ENCODE data around the gene RPP25L.

The RPP25L gene

DNA sequence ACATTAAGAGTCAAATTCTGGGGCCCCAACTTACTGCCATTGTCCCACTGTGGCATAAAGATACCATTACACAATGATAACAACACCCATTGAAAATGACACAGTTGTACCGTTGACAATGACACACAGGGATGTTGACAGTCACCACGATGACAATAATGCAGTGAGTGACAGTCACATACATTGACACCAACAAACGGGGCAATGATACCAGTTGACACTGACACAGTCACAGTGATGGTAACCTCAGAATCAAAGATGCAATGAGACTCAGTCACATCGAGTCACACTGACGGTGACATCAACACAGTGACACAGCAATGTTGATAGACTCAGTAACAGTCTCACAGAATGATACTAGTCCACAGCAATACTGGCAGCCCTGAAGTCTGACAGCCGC is 39.3 kb downstream of the RPP25L start:
- in situ Hi-C loops (cut with MboI; ENCODE audit: low sequenced_read_pairs), result no loop called here

GRCh38 chr9:34572092-34572491 is 39.8 kb downstream of the RPP25L start:
- in situ Hi-C loops (cut with MboI; ENCODE audit: low sequenced_read_pairs), result no loop called here

DNA sequence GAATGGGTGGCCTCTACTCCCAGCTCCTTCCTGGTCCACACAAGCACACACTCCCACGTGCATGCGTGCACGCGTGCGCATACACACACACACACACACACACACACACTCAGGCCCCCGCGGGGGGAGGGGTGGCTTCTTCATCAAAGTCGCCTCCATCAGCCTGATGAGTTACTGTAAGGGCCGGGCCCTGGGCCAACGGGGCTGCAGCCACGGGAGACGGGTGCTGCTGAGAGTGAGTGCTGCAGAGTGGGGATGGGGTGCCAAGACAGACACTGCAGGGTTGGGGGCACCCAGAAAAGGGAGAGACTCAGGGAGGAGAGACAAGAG is 40.5 kb downstream of the RPP25L start:
- in situ Hi-C loops (cut with MboI; ENCODE audit: low sequenced_read_pairs), result no loop called here

- in situ Hi-C loops (cut with MboI; ENCODE audit: low sequenced_read_pairs), result no loop called here
Measured at GRCh38 chr9:34570809-34571480, 41.0 kb downstream of the RPP25L start.

DNA sequence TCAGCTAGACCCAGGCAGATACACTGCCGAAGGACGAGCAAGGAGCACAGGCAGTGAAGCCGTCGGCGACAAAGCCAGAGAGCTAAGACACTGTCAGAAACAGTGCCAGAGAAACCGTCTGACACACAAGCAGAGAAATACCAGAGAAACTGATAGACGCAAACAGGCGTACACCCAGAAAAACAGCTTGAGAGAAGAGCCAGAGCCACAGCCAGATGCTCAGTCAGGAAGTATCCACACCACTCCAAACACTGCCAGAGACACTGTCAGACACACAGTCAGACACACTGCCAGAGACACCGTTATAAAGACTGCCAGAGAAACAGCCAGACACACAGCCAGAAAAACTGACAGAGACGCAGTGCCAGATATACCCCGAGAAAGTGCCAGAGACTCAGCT is 41.5 kb downstream of the RPP25L start:
- in situ Hi-C loops (cut with MboI; ENCODE audit: low sequenced_read_pairs), result no loop called here

- in situ Hi-C loops (cut with MboI; ENCODE audit: low sequenced_read_pairs), result no loop called here
Measured at GRCh38 chr9:34568774-34569173, 43.1 kb downstream of the RPP25L start.

GRCh38 chr9:34568133-34568532 is 43.8 kb downstream of the RPP25L start:
- in situ Hi-C loops (cut with MboI; ENCODE audit: low sequenced_read_pairs), result no loop called here

DNA sequence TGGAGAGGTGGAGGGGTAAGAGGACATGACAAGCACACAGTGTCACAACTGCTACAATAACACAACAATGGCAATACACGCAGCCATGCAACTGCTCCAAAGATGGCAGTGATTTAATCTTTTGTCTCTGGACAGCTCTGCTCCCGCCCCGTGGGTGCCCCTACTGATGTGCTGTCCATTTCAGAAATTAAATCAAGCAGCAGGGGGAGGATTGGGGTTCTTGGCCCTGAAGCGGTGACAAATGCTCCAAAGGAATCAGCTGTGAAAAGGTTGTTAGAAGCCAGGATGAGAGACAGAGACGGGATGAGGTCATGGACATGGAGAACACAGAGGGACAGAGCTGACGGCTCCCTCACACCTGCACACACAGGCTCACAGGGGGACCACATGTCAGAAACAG is 44.9 kb downstream of the RPP25L start:
- in situ Hi-C loops (cut with MboI; ENCODE audit: low sequenced_read_pairs), result no loop called here

DNA sequence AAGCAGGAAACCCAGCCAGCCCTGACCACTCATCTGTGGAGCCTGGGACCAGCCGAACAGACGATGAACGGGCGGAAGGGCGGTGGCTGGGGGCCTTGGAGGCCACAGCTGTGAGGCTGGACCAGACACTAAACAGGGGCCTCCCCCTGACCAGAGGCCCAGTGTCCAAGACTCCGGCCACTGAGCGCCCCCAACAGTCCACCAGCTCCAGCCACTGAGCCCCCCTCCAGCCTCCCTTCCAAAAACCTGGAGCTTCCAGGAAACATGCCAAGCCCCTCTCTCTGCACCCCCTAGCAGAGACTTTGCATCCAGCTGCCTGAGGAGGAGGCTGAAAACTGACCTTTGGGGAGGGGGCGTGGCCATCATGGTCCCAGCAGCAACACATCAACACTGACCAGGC is 45.6 kb downstream of the RPP25L start:
- in situ Hi-C loops (cut with MboI; ENCODE audit: low sequenced_read_pairs), result no loop called here

DNA sequence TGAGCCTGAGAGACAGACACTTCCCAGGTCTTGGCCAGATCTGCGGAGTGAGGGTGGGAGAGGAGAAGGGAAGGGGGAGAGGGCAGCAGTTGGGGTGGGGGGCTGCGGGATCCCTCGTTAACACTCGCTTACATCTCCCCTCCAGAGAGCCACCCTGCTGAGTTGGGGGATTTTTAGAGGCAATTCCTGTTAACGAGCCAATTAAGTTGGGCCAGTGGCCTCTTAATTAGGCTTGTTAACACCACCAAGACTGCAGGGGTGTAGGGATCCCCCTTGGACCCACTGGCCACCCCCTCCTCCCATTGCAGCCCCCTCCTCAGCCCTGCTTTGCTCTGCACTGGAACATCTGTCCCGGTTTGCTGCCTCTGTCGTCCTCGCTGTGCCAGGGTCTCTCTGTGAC is 46.0 kb downstream of the RPP25L start:
- in situ Hi-C loops (cut with MboI; ENCODE audit: low sequenced_read_pairs), result no loop called here

DNA sequence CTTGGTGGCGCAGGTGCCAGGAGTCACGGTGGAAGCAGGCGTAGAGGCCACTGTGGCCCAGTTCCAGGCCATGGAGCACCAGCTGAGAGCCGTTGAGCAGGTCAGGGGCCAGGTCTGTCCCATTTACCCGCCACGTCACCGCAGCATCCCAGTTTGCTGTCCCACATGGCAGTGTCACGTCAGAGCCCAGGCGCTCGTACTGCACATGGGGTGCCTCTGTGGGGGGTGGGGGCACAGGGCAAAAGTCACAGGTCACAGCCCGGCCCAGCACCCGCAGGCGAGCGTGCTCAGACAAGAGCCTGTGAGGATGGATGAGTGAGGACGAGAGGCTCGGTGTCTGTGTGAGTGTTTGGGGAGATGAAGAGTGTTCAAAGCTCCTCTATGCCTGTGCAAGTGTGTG is 47.3 kb downstream of the RPP25L start:
- in situ Hi-C loops (cut with MboI; ENCODE audit: low sequenced_read_pairs), result no loop called here

DNA sequence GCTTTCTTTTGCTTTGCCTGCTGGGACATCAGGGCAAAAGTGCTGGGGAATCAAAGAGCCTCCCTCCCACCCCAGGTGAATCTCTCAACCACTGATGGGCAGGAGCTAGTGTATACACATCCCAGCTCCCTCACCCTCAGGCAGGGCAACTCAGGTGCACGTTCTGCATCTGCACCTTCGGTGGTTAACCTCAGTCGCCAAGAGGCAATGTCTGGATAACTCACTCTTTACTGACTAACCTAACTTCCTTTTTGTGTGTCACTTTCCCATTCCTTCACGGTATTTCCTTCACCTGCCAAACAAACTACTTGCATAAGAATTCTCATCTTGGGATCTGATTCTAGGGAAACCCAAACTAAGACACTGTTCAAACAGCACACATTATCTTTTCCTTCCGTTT is 48.6 kb downstream of the RPP25L start:
- in situ Hi-C loops (cut with MboI; ENCODE audit: low sequenced_read_pairs), result no loop called here

- in situ Hi-C loops (cut with MboI; ENCODE audit: low sequenced_read_pairs), result no loop called here
Measured at GRCh38 chr9:34562135-34562745, 49.7 kb downstream of the RPP25L start.

- in situ Hi-C loops (cut with MboI; ENCODE audit: low sequenced_read_pairs), result no loop called here
Measured at GRCh38 chr9:34560599-34561214, 51.2 kb downstream of the RPP25L start.
